Nephron (organoid): ENCODE measurements around the gene PAPLN.

Experiments used
- H3K27ac Mint-ChIP-seq, 3 experiments: 2 replicates each; pipeline ENCODE4 v1.8.0; 2020; ENCODE audit warnings: mixed read lengths in 3 of 3, mild to moderate bottlenecking in 2 of 3, moderate library complexity in 1 of 3
- H3K27me3 Mint-ChIP-seq: 2 replicates; pipeline ENCODE4 v1.8.0; 2021; ENCODE audit warnings: low read depth, mild to moderate bottlenecking, moderate library complexity, mixed read lengths
- H3K36me3 Mint-ChIP-seq: 2 replicates; pipeline ENCODE4 v1.8.0; 2020; ENCODE audit warnings: low read depth, mixed read lengths
- H3K4me1 Mint-ChIP-seq: 2 replicates; pipeline ENCODE4 v1.8.0; 2020; ENCODE audit warnings: mixed read lengths
- H3K4me3 Mint-ChIP-seq, 3 experiments: 2 replicates each; pipeline ENCODE4 v1.8.0; 2020; ENCODE audit warnings: mild to moderate bottlenecking in 3 of 3, mixed read lengths in 3 of 3, moderate library complexity in 2 of 3
- H3K9me3 Mint-ChIP-seq: 2 replicates; pipeline ENCODE4 v1.8.0; 2020; ENCODE audit warnings: mixed read lengths
- CTCF ChIP-seq, 3 experiments: fragments of 200-600 bp; sonication (generic); IDR thresholded peaks; one replicate each; pipeline ENCODE4 v1.5.0; 2021; ENCODE audit warnings: antibody characterized with exemption in 3 of 3; ENCODE audit not compliant: unreplicated experiment in 3 of 3

Gene PAPLN

GRCh38 chr14:73253323-73253610 lies 16.0 kb downstream of the PAPLN start:
- peaks cover 8% of the 10 kb centered on the region for H3K27me3 Mint-ChIP-seq
- H3K4me1 Mint-ChIP-seq: no peaks in the 10 kb centered on the region
- no peaks in the 10 kb centered on the region for H3K36me3 Mint-ChIP-seq
- no peak overlapping the region for H3K4me3 Mint-ChIP-seq
- no peak for TF ChIP-seq CTCF (IDR thresholded peaks at IDR 0.05; ENCODE audit: unreplicated experiment in 3 of 3)
- no peak overlapping the region for H3K27ac Mint-ChIP-seq
- H3K9me3 Mint-ChIP-seq: no peaks in the 10 kb centered on the region

- no peaks in the 10 kb centered on the region for H3K4me1 Mint-ChIP-seq
- H3K4me3 Mint-ChIP-seq: no peak overlapping the region
- no peak overlapping the region for H3K27ac Mint-ChIP-seq
- no peak for TF ChIP-seq CTCF (IDR thresholded peaks at IDR 0.05; ENCODE audit: unreplicated experiment in 3 of 3)
- no peaks in the 10 kb centered on the region for H3K36me3 Mint-ChIP-seq
- no peaks in the 10 kb centered on the region for H3K9me3 Mint-ChIP-seq
- H3K27me3 Mint-ChIP-seq: peaks cover 5% of the 10 kb centered on the region
Measured at GRCh38 chr14:73253721-73254120, 16.4 kb downstream of the PAPLN start.

- Mint-ChIP-seq H3K4me3 (no peak overlapping the region), H3K27me3 (peaks cover 5% of the 10 kb centered on the region), H3K36me3 (no peaks in the 10 kb centered on the region), H3K9me3 (no peaks in the 10 kb centered on the region), H3K27ac (no peak overlapping the region), H3K4me1 (no peaks in the 10 kb centered on the region)
- no peak for TF ChIP-seq CTCF (IDR thresholded peaks at IDR 0.05; ENCODE audit: unreplicated experiment in 3 of 3)
Measured at GRCh38 chr14:73254247-73255004, 17.1 kb downstream of the PAPLN start.

- no peaks in the 10 kb centered on the region for H3K36me3 Mint-ChIP-seq
Measured at GRCh38 chr14:73255005-73255400, 17.7 kb downstream of the PAPLN start.

GRCh38 chr14:73255693-73256225 lies 18.5 kb downstream of the PAPLN start:
- Mint-ChIP-seq H3K9me3 (no peaks in the 10 kb centered on the region), H3K36me3 (no peaks in the 10 kb centered on the region)

More at GRCh38 chr14:73255005-73255400, 17.7 kb downstream of the PAPLN start:
- peaks cover 5% of the 10 kb centered on the region for H3K27me3 Mint-ChIP-seq
- no peaks in the 10 kb centered on the region for H3K4me1 Mint-ChIP-seq
- no peak overlapping the region for H3K4me3 Mint-ChIP-seq
- no peak overlapping the region for H3K27ac Mint-ChIP-seq
- no peaks in the 10 kb centered on the region for H3K9me3 Mint-ChIP-seq
- TF ChIP-seq CTCF (IDR thresholded peaks at IDR 0.05; ENCODE audit: unreplicated experiment in 3 of 3): no peak

More at GRCh38 chr14:73255693-73256225, 18.5 kb downstream of the PAPLN start:
- no peak for TF ChIP-seq CTCF (IDR thresholded peaks at IDR 0.05; ENCODE audit: unreplicated experiment in 3 of 3)
- Mint-ChIP-seq H3K4me1 (no peaks in the 10 kb centered on the region), H3K27ac (no peak overlapping the region), H3K27me3 (peaks cover 5% of the 10 kb centered on the region), H3K4me3 (no peak overlapping the region)
